Measurements from ENCODE around the gene ZNF384. TPM values are rescaled to one million over a fixed set of nuclear protein-coding genes. Genes with fewer than 3 reads are reported as not detected.
"Not testable (repeated sequence)": the region's sequence is repeated elsewhere in the genome, so short reads cannot be mapped to it uniquely, and the experiment has no call there.

ZNF384 gene
- total RNA-seq, 3 donors from 2014 or later: 59.7 to 70.2 (median 63.3) TPM

DNA sequence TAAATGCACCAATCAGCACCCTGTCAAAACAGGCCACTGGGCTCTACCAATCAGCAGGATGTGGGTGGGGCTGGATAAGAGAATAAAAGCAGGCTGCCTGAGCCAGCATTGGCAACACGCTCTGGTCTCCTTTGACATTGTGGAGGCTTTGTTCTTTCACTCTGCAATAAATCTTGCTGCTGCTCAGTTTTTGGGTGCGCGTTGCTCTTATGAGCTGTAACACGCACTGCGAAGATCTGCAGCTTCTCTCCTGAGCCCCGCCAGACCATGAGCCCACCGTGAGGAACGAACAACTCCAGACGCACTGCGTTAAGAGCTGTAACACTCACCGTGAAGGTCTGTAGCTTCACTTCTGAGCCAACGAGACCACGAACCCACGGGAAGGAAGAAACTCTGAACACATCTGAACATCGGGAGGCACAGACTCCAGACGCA is 19.8 kb upstream of the ZNF384 start:
- H3K9me3 Mint-ChIP-seq: no peaks in the 10 kb centered on the region
- peaks cover 5% of the 10 kb centered on the region for H3K4me1 Mint-ChIP-seq (ENCODE audit: low read depth)
- peak; percentile 37 to 46 for ATAC-seq
- H3K4me3 Mint-ChIP-seq: peak overlapping the region; percentile 47
- no peak for DNase-seq
- peaks cover 28% of the 10 kb centered on the region for H3K27me3 Mint-ChIP-seq (ENCODE audit: low read depth)
- H3K36me3 Mint-ChIP-seq (ENCODE audit: insufficient read depth): no peaks in the 10 kb centered on the region

DNA sequence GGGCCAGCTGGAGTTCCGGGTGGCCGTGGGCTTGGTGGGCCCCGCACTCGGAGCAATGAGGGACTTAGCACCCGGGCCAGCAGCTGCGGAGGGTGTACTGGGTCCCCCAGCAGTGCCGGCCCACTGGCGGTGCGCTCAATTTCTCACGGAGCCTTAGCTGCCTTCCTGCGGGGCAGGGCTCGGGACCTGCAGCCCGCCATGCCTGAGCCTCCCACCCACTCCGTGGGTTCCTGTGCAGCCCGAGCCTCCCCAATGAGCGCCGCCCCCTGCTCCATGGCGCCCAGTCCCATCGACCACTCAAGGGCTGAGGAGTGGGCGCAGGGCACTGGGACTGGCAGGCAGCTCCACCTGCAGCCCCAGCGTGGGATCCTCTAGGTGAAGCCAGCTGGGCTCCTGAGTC is 19.2 kb upstream of the ZNF384 start:
- peaks cover 34% of the 10 kb centered on the region for H3K27me3 Mint-ChIP-seq (ENCODE audit: low read depth)
- not testable (repeated sequence) for H3K36me3 Mint-ChIP-seq (ENCODE audit: insufficient read depth); H3K4me3 Mint-ChIP-seq; H3K9me3 Mint-ChIP-seq; H3K4me1 Mint-ChIP-seq (ENCODE audit: low read depth); DNase-seq; ATAC-seq

DNA sequence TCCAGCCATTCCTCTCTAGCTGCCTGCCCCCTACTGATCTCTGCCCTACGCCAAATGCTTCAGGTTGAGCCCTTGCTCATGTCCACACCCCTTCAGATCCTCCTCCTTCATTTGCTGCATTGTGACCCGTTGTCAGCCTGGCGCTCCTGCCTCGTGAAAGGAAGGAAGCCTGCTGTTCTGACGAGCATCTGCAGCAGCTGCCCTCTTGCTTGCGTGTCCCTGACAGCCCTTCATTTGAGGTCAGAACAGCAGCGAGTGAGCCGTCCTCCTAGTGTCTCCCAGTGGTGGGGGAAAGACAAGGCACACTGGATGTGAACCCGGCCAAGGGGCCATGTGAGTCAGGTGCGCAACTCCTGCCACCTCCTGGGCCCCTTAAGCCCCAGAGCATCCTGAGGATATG is 14.5 kb upstream of the ZNF384 start:
- H3K36me3 Mint-ChIP-seq (ENCODE audit: insufficient read depth): no peaks in the 10 kb centered on the region
- H3K4me3 Mint-ChIP-seq: no peak overlapping the region
- peaks cover 15% of the 10 kb centered on the region for H3K4me1 Mint-ChIP-seq (ENCODE audit: low read depth)
- H3K27me3 Mint-ChIP-seq (ENCODE audit: low read depth): peaks cover 59% of the 10 kb centered on the region
- DNase-seq: no peak
- H3K9me3 Mint-ChIP-seq: no peaks in the 10 kb centered on the region
- ATAC-seq: no peak

DNA sequence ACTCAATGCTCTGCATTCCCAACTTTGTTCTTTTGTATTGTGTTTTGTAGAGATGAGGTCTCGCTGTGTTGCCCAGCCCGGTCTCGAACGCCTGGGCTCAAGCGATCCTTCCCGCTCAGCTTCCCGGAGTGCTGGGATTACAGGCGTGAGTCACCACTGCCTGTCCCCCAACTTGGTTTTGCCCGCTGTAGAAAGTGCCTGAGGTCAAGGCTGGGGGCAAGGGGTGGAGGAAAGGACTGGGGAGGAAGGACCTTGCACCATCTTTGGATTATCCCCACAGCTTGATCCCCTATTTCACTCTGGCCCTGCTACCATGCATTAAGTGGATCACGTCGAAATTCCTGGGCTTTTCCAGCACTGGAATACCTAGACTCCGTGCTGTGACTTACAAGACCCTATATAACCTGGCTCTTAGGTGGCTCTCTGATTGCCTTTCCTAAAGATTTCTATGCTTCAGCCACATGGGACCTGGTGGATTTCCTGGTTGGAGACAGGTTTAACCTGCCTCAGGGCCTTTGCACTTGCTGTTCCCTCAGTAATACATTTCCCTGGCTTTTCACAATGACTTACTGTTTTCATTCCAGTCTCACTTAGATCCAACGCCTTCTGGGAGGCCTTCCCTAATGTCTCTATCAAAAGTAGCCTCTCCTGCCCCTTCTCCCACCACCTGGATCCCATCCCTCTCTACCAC is 12.0 kb upstream of the ZNF384 start:
- H3K27me3 Mint-ChIP-seq (ENCODE audit: low read depth): peaks cover 59% of the 10 kb centered on the region
- no peaks in the 10 kb centered on the region for H3K9me3 Mint-ChIP-seq
- no peaks in the 10 kb centered on the region for H3K36me3 Mint-ChIP-seq (ENCODE audit: insufficient read depth)
- H3K4me3 Mint-ChIP-seq: peak overlapping the region; percentile 78
- H3K4me1 Mint-ChIP-seq (ENCODE audit: low read depth): peaks cover 19% of the 10 kb centered on the region
- ATAC-seq: no peak
- DNase-seq: no peak

DNA sequence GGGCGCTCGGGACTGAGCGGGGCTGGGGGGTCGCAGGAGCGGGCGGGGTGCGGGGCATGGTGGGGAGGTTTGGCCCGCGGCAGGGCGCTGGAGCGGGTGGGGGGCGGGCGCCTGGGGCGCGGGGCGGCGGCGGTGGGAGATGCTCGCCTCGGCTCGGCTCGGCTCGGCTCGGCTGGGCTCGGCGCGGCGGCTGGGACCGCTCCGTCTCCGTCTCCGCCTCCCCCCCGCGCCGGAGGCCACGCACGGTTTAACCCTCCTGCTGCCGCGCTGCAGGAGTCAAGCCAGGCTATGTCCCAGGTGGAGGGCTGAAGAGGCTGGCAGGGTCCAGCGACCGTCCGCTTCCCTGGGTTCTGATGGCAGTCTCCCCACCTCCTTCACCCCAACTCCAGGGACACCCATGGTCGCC is 11.5 kb upstream of the ZNF384 start, which contains the start of gene PIANP:
Gene PIANP, minus strand, starts transcription at position 170 of the 406 bp plus-strand sequence. CDS start 2,754 bp downstream, outside the sequence.
- no peaks in the 10 kb centered on the region for H3K9me3 Mint-ChIP-seq
- DNase-seq: peak; percentile 35
- H3K4me1 Mint-ChIP-seq (ENCODE audit: low read depth): peaks cover 19% of the 10 kb centered on the region

DNA sequence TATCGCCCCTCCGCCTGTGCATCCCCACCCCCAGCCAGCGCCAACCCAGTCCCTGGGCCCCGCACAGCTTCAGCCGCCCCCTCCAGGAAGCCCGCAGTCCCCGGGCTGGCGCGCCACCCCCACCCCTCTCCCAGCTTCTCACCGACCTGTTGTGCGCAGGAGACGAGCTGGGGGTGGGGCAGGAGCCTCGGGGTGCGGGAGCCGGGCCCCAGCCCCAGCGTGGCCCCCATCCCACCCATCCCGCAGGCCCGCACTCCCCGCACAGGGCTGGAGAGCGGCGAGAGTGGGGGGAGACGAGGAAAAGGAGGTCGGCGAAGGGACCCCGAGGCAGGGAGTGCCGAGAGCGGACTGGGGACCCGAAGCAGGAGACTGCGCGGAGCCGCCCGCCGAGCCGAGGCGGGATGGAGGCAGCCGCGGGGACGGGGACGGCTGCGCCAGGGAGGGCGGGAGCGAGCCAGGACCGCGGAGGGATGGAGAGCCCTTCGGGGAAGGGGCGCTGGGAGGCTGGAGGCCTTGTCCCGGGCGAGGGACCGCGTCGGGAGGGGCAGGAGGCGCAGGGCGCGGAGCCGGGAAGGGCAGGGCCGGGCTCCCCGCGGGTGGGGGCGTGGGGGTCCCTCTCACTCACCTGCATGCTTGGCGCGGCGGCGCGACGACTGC is 10.9 kb upstream of the ZNF384 start:
- no peaks in the 10 kb centered on the region for H3K36me3 Mint-ChIP-seq (ENCODE audit: insufficient read depth)
- ATAC-seq: peak; percentile 55 to 67
- H3K9me3 Mint-ChIP-seq: no peaks in the 10 kb centered on the region
- no peak for DNase-seq
- peak overlapping the region; percentile 60 for H3K4me3 Mint-ChIP-seq
- H3K4me1 Mint-ChIP-seq (ENCODE audit: low read depth): peaks cover 19% of the 10 kb centered on the region
- H3K27me3 Mint-ChIP-seq (ENCODE audit: low read depth): peaks cover 54% of the 10 kb centered on the region

More for the DNA sequence above, 11.5 kb upstream of the ZNF384 start, which contains the start of gene PIANP:
- H3K27me3 Mint-ChIP-seq (ENCODE audit: low read depth): peaks cover 59% of the 10 kb centered on the region
- peak within 1 kb of the TSS; percentile 78 for H3K4me3 Mint-ChIP-seq
- H3K36me3 Mint-ChIP-seq (ENCODE audit: insufficient read depth): no peaks in the 10 kb centered on the region
- peak; percentile 80 to 87 for ATAC-seq

DNA sequence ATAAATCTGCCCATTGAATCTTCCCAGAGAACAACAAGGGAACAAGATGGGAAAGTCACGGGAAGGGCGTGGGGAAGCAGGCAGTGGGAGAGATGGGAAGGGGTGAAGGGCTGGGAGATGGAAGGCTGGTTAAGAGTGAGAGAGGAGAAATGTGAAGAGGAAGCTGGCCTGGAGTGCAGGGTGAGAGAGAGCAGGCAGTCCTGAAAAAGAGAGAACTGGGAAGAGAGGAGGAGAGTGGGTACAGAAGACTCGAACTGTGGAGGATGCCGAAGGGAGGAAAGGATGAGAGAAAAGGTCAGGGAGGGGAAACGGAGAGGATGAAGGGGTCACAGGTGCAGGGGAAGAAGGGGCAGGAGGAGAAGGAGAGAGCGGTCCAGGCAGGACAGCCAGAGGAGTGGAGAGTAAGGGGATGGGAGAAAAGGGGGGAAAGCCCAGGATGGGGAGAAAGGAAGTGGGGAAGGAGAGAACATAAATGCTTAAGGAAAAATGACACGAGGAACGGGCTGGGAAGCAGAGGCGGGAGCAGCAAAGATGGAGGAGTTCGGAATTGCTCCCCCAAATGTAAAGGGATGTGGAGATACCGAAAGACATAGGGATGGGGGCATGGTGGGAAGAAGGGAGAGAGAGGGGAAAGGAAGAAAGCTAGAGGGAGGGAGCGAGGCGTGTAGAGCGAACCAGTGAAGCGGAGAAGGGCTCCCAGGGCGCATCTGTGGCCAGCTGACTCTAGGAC is 10.2 kb upstream of the ZNF384 start:
- Mint-ChIP-seq H3K27me3 (ENCODE audit: low read depth) (peaks cover 50% of the 10 kb centered on the region), H3K36me3 (ENCODE audit: insufficient read depth) (no peaks in the 10 kb centered on the region), H3K9me3 (no peaks in the 10 kb centered on the region), H3K4me1 (ENCODE audit: low read depth) (peaks cover 19% of the 10 kb centered on the region), H3K4me3 (peak overlapping the region; percentile 60)
- no peak for ATAC-seq
- DNase-seq: no peak

DNA sequence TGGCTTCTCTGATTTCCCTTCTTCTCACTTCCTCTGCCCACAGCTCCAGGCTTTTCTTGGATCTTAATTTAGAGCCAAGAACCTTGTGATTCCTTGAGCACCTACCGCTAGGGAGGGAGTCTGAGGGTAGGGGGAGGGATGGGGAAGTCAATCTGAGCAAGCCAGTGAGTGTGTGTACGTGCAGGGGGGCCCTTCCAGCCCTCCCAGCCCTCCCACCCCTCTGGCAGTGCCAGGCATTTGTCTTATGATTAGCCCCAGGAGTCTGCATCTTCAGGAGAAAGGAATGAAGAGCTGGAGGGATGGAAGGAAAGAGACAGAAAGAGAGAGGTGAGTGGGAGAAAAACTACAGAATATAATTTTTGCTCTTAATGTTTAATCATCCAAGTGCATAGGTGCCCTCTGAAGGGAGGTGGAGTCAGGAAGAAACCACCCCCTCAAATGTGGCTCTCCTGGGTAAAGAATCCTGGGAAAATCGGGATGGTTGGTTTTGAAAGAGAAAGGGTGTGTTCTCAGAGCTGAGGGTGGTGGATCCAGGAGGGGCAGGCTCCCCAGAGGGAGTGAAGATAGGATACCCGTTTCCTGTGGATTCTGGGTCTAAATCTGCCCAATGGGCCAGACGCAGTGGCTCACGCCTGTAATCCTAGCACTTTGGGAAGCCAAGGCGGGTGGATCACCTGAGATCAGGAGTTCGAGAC is 9.3 kb upstream of the ZNF384 start:
- Mint-ChIP-seq H3K27me3 (ENCODE audit: low read depth) (peaks cover 42% of the 10 kb centered on the region), H3K4me1 (ENCODE audit: low read depth) (peaks cover 17% of the 10 kb centered on the region), H3K4me3 (peak overlapping the region; percentile 60), H3K9me3 (no peaks in the 10 kb centered on the region), H3K36me3 (ENCODE audit: insufficient read depth) (no peaks in the 10 kb centered on the region)
- no peak for ATAC-seq
- DNase-seq: no peak

DNA sequence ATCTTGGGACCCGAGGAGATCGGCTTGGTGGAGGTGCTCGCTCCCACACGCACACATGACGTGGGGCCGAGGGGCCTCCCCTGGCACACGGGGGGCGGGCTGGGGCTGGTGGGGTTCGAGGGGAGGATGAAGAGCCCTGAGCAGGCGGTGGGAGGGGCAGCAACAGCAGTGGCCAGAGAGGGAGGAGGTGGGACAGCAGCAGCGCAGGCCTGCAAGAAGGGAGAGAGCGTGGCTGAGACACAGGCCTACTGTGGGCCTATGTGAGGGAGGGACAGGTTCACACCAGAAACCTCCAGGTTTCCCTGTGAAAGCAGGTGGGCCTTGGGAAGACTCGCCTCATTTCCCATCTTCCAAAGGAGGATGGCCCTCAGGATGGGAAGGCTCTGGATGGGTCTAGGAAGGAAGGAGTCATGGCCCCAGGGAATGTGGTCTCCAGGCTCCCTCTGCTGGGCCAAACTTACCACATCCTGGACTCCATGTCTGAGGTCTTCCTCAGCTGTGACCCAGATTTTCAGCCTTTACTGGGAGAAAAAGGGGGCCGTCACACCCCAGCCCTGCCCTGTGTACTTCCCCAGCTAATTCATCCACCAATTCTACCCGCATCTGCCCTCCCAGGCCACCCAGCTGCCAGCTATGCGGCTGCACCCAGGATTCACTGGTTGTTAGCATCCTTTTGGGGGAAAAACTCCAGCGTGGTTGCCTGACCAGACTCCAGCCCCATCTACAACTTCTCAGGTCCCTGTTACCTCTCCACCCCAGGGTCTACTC is 8.6 kb upstream of the ZNF384 start:
- Mint-ChIP-seq H3K27me3 (ENCODE audit: low read depth) (peaks cover 34% of the 10 kb centered on the region), H3K4me3 (no peak overlapping the region), H3K4me1 (ENCODE audit: low read depth) (peaks cover 17% of the 10 kb centered on the region)

DNA sequence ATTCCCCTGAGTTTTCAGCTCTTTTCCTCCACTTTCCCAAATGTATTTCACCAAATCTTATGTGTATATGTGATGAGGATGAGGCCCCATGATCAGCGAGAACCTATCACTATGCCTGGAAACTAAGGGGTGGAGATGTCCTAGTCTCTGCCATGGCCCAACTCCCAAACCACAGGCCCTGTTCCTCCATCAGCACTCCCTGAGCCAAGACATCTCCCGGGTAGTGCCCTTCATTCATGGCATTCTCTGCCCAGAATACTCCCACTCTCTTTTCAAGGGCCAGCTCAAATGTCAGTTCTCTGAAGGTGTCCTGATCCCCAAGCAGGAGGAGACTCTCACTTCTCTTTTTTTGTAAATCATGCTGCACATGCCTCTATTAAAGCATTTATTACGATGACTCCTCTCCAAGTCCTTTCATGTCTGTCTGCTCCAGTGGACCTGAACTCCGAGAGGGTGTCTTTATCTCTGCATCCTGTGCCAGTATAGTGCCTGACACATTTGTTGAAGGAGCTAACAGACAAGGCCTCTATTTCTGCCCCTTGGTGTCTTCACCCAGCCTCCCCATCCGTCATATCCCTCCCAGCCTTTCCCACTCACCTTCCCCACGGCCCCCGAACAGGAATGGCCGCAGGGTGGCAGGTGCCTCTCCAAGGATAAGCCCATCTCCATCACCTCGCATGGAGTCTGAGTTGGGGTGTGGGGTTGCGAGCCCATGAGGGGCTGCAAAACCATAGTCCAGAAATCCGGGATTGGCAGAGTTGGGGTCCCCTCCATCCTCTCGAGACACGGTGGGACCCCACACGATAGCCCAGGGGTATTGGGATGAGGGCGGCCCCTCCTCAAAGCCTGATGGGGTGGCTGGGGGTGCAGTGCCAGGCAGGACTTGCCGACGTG is 7.8 kb upstream of the ZNF384 start:
- Mint-ChIP-seq H3K4me3 (no peak overlapping the region), H3K9me3 (no peaks in the 10 kb centered on the region), H3K36me3 (ENCODE audit: insufficient read depth) (no peaks in the 10 kb centered on the region), H3K4me1 (ENCODE audit: low read depth) (peaks cover 17% of the 10 kb centered on the region), H3K27me3 (ENCODE audit: low read depth) (peaks cover 28% of the 10 kb centered on the region)
- no peak for ATAC-seq
- DNase-seq: no peak

More for the DNA sequence above, 8.6 kb upstream of the ZNF384 start:
- H3K9me3 Mint-ChIP-seq: no peaks in the 10 kb centered on the region
- ATAC-seq (no peak), DNase-seq (no peak)
- H3K36me3 Mint-ChIP-seq (ENCODE audit: insufficient read depth): no peaks in the 10 kb centered on the region

DNA sequence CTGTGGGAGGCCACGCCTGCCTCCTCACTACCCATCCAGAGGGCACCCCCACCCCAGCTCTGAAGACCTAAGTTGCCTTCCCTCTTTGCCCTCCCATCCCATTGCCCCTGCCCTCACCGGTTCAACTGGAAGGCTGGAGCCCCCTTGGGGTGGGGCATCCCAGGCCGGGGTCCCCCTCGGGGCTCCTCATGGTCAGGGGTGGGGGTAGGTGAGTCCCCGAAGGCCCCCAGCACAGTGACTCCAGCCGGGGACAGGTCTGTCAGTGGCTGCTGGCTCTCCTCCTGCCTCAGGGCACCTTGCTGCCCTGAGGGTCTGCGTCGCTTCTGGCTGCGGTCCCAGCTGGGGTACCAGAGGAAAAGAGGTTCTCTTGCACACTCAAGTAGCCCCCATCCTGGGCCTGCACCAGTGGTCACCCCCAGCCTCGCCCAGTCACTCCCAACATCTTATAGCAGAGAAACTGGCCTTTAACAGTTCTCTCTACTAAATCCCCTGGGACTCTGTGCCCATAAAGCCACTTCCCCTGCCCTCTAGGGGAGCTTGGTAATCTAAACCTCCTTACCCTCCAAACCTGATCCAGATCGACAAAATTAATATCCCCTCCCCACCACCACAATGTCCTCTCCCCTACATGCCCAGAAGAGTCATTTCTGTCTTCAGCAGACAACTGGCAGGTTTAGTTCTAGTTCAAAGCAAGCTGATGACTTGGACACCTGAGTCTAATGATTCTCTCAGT is 6.3 kb upstream of the ZNF384 start:
- no peaks in the 10 kb centered on the region for H3K36me3 Mint-ChIP-seq (ENCODE audit: insufficient read depth)
- no peaks in the 10 kb centered on the region for H3K9me3 Mint-ChIP-seq
- no peak overlapping the region for H3K4me3 Mint-ChIP-seq
- ATAC-seq: no peak
- DNase-seq: no peak
- H3K4me1 Mint-ChIP-seq (ENCODE audit: low read depth): peaks cover 15% of the 10 kb centered on the region
- H3K27me3 Mint-ChIP-seq (ENCODE audit: low read depth): peaks cover 16% of the 10 kb centered on the region

DNA sequence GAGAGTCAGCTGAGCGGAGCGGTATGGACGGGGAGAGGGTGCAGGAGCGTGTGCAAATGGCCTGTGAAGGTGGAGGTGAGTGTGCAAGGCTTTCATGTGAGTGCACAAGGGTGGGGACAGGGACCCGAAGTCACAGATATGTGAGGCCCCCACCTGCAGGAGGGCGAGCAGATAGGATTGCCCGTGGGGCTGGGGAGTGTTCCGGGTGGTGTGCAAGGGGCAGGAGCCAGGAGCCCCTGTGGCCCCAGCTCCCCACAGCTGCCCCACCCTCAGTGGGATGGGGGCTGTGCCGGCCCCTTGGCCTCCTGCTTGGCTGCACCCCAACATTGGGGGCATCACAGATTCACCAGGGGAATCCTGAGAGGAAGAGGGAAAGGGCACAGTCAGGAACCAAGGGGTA is 5.5 kb upstream of the ZNF384 start:
- ATAC-seq (no peak), DNase-seq (no peak)
- Mint-ChIP-seq H3K4me3 (no peak overlapping the region), H3K27me3 (ENCODE audit: low read depth) (peaks cover 15% of the 10 kb centered on the region), H3K36me3 (ENCODE audit: insufficient read depth) (no peaks in the 10 kb centered on the region), H3K9me3 (no peaks in the 10 kb centered on the region), H3K4me1 (ENCODE audit: low read depth) (peaks cover 18% of the 10 kb centered on the region)

Measured in activated T-cell treated with anti-CD3 and anti-CD28 coated beads, Interleukin-2, amount 50 U/mL, for 4 hours (primary cell).